K562 (cell line): ENCODE data around the gene DSE. TPM values are rescaled to one million over a fixed set of nuclear protein-coding genes. Genes with fewer than 3 reads are reported as not detected.

Experiments used
- ARID1B ChIP-seq: fragments of 450-650 bp; IDR thresholded peaks from 2 replicates; pipeline ENCODE4 v1.6.1; 2016; ENCODE audit warnings: antibody characterized with exemption, mild to moderate bottlenecking, inconsistent platforms
- BDP1 ChIP-seq: IDR thresholded peaks from 3 replicates; pipeline ENCODE4 v1.6.1; 2011; ENCODE audit not compliant: insufficient read length, insufficient read depth
- CBX1 ChIP-seq: sonication (generic); IDR thresholded peaks from 2 replicates; pipeline ENCODE4 v1.6.1; 2016; ENCODE audit warnings: antibody characterized with exemption, low read depth, mild to moderate bottlenecking
- EP400 ChIP-seq: fragments of 450-650 bp; IDR thresholded peaks from 2 replicates; pipeline ENCODE4 v1.6.1; 2017; ENCODE audit warnings: antibody characterized with exemption, mild to moderate bottlenecking, moderate library complexity
- ETV6 ChIP-seq, 3 experiments: fragments of 150-350 bp in 1 of 3; sonication (generic) in 1 of 3; formaldehyde crosslinking in 1 of 3; IDR thresholded peaks; 2 replicates each; pipeline versions ENCODE4 v1.6.1 to v1.8.0; 2014 to 2022; ENCODE audit warnings: borderline replicate concordance in 2 of 3, low read depth in 2 of 3, antibody characterized with exemption in 1 of 3, low read length in 1 of 3, mild to moderate bottlenecking in 1 of 3, missing genetic modification reagents in 1 of 3
- GTF2F1 ChIP-seq: IDR thresholded peaks from 2 replicates; pipeline ENCODE4 v1.6.1; 2011; ENCODE audit warnings: low read depth, low read length, improper control_type of control experiment
- MTA3 ChIP-seq: fragments of 450-650 bp; formaldehyde crosslinking; IDR thresholded peaks from 2 replicates; pipeline ENCODE4 v1.6.1; 2017; ENCODE audit warnings: mild to moderate bottlenecking, borderline replicate concordance
- PHTF2 ChIP-seq: fragments of 250-450 bp; sonication (Bioruptor Pico); IDR thresholded peaks from 2 replicates; pipeline ENCODE4 v1.5.0; 2021; ENCODE audit warnings: mild to moderate bottlenecking
- SIN3A ChIP-seq, 2 experiments: fragments of 150-350 bp in 1 of 2; IDR thresholded peaks; 2 replicates each; pipeline ENCODE4 v1.6.1; 2011 to 2016; ENCODE audit warnings: borderline replicate concordance in 2 of 2, low read depth in 2 of 2, low read length in 2 of 2, mild to moderate bottlenecking in 2 of 2, moderate library complexity in 2 of 2; ENCODE audit not compliant: control insufficient read depth in 1 of 2
- SMARCC2 ChIP-seq: fragments of 450-650 bp; IDR thresholded peaks from 2 replicates; pipeline ENCODE4 v1.6.1; 2017; ENCODE audit warnings: antibody characterized with exemption, moderate library complexity, mild to moderate bottlenecking, low read depth
- ZNF274 ChIP-seq: IDR thresholded peaks from 2 replicates; pipeline ENCODE4 v1.6.1; 2011; ENCODE audit warnings: low read depth, mild to moderate bottlenecking, low read length, moderate library complexity, borderline replicate concordance
- polyA plus RNA-seq, 8 experiments: library from polyadenylated mRNA; depleted of rRNA in 4 of 8; stranded (reverse) in 5 of 8; unstranded in 3 of 8; fragments of >200 nt; fragmentation: Nextera tagmentation in 2 of 8; fragmentation: Illumina TruSeq in 1 of 8; extraction: Ambion mirVana in 2 of 8; extraction: Trizol in 1 of 8; gene quantifications; 2 replicates each; pipeline versions ENCODE4 v1.2.1 to v1.2.3, GENCODE V29; 2011 to 2014; ENCODE audit warnings: inconsistent platforms in 1 of 8, missing spikeins in 1 of 8
- total RNA-seq, 7 experiments: library from RNA; depleted of rRNA in 6 of 7; stranded (reverse); fragments of >200 nt in 6 of 7; fragmentation: Illumina TruSeq in 2 of 7; extraction: Trizol in 2 of 7; gene quantifications; 2 replicates each; pipeline versions ENCODE4 v1.2.1 to v1.2.3, GENCODE V29; 2011 to 2021; ENCODE audit warnings: low replicate concordance in 1 of 7
- TF ChIP-seq, protein P1 (sequence below), 2 experiments: fragments of 250-450 bp in 1 of 2; fragments of 450-650 bp in 1 of 2; sonication (Bioruptor Pico) in 1 of 2; IDR thresholded peaks; 2 replicates each; pipeline versions ENCODE4 v1.6.1 to v1.8.0; 2016 to 2021; ENCODE audit warnings: mild to moderate bottlenecking in 2 of 2, moderate library complexity in 2 of 2, missing compliant biosample characterization in 1 of 2, missing genetic modification characterization in 1 of 2
- TF ChIP-seq, protein P2 (sequence below): fragments of 250-450 bp; sonication (Bioruptor Pico); IDR thresholded peaks from 2 replicates; pipeline ENCODE4 v1.4.0; 2020
- TF ChIP-seq, protein P3 (sequence below): IDR thresholded peaks from 2 replicates; pipeline ENCODE4 v1.6.1; 2016; ENCODE audit warnings: missing genetic modification characterization, missing compliant biosample characterization
- TF ChIP-seq, protein P4 (sequence below), 3 experiments: IDR thresholded peaks in 2 of 3; conservative IDR thresholded peaks in 1 of 3; 2 replicates each; pipeline ENCODE4 v1.5.1; 2011 to 2012; ENCODE audit warnings: low read length in 3 of 3, mild to moderate bottlenecking in 3 of 3, control low read depth in 2 of 3, improper control_type of control experiment in 1 of 3, inconsistent platforms in 1 of 3, low read depth in 1 of 3, mixed read lengths in 1 of 3, moderate library complexity in 1 of 3; ENCODE audit not compliant: insufficient read depth in 2 of 3

The DSE gene
- total and polyA plus RNA-seq, 9 of the 15 experiments (the other 6 are each of a cell fraction or from before 2014, with no cell fraction given): 0.49 to 1.7 (median 0.79) TPM

DNA sequence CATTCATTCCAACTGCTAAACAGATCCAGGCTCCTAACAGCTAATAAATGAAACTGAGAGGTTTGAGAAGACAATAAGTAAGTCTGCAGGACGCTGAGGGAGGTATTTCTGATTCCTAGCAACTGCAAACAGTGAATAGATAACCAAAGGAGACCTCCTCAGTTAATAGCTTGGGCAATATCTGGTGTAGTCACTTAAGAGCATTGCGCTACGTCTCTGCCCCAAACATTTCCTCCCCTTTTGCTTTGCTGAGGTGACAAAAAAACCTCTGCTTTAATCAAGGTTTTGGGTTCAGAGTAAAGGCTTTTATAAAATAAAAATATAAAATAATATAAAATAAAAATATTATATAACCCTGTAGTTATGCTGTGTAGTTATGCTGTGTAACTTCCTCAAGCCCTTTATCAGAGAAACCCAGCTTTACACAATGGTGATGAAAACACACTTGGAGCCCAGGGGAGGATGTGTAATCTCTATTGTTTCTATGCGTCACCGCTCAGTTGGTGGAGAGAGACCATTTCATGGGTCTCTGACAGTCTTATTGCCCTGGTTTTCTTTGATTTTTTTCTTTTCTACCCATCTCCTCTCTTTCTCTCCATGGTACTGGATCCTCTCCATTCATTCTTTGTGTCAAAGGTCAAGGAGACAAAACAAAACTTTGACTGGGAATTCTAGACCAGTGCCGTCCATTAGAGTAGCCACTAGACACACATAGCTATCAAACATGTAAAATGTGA, 121.8 kb downstream of the DSE start (continued):
- TF ChIP-seq, protein P1, sequence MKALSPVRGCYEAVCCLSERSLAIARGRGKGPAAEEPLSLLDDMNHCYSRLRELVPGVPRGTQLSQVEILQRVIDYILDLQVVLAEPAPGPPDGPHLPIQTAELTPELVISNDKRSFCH (CRISPR knock-in tag; IDR thresholded peaks at IDR 0.05): no peak
- TF ChIP-seq, protein P1 (tag; IDR thresholded peaks at IDR 0.05): no peak
- no peak for TF ChIP-seq SIN3A (IDR thresholded peaks at IDR 0.05; ENCODE audit: borderline replicate concordance in 2 of 2, control insufficient read depth in 1 of 2, low read depth in 2 of 2, low read length in 2 of 2)
- no peak for TF ChIP-seq CBX1
- TF ChIP-seq ARID1B: peak; percentile 96
- TF ChIP-seq, protein P2, sequence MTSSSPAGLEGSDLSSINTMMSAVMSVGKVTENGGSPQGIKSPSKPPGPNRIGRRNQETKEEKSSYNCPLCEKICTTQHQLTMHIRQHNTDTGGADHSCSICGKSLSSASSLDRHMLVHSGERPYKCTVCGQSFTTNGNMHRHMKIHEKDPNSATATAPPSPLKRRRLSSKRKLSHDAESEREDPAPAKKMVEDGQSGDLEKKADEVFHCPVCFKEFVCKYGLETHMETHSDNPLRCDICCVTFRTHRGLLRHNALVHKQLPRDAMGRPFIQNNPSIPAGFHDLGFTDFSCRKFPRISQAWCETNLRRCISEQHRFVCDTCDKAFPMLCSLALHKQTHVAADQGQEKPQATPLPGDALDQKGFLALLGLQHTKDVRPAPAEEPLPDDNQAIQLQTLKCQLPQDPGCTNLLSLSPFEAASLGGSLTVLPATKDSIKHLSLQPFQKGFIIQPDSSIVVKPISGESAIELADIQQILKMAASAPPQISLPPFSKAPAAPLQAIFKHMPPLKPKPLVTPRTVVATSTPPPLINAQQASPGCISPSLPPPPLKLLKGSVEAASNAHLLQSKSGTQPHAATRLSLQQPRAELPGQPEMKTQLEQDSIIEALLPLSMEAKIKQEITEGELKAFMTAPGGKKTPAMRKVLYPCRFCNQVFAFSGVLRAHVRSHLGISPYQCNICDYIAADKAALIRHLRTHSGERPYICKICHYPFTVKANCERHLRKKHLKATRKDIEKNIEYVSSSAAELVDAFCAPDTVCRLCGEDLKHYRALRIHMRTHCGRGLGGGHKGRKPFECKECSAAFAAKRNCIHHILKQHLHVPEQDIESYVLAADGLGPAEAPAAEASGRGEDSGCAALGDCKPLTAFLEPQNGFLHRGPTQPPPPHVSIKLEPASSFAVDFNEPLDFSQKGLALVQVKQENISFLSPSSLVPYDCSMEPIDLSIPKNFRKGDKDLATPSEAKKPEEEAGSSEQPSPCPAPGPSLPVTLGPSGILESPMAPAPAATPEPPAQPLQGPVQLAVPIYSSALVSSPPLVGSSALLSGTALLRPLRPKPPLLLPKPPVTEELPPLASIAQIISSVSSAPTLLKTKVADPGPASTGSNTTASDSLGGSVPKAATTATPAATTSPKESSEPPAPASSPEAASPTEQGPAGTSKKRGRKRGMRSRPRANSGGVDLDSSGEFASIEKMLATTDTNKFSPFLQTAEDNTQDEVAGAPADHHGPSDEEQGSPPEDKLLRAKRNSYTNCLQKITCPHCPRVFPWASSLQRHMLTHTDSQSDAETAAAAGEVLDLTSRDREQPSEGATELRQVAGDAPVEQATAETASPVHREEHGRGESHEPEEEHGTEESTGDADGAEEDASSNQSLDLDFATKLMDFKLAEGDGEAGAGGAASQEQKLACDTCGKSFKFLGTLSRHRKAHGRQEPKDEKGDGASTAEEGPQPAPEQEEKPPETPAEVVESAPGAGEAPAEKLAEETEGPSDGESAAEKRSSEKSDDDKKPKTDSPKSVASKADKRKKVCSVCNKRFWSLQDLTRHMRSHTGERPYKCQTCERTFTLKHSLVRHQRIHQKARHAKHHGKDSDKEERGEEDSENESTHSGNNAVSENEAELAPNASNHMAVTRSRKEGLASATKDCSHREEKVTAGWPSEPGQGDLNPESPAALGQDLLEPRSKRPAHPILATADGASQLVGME: no peak
- TF ChIP-seq PHTF2 (CRISPR knock-in tag): no peak
- TF ChIP-seq GTF2F1: no peak
- TF ChIP-seq ZNF274: no peak
- TF ChIP-seq SMARCC2: peak; percentile 91
- TF ChIP-seq, protein P3, sequence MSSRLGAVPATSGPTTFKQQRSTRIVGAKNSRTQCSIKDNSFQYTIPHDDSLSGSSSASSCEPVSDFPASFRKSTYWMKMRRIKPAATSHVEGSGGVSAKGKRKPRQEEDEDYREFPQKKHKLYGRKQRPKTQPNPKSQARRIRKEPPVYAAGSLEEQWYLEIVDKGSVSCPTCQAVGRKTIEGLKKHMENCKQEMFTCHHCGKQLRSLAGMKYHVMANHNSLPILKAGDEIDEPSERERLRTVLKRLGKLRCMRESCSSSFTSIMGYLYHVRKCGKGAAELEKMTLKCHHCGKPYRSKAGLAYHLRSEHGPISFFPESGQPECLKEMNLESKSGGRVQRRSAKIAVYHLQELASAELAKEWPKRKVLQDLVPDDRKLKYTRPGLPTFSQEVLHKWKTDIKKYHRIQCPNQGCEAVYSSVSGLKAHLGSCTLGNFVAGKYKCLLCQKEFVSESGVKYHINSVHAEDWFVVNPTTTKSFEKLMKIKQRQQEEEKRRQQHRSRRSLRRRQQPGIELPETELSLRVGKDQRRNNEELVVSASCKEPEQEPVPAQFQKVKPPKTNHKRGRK (tag): no peak
- peak; percentile 27; the same call in 1 of the 2 replicates for TF ChIP-seq EP400
- TF ChIP-seq, protein P4, sequence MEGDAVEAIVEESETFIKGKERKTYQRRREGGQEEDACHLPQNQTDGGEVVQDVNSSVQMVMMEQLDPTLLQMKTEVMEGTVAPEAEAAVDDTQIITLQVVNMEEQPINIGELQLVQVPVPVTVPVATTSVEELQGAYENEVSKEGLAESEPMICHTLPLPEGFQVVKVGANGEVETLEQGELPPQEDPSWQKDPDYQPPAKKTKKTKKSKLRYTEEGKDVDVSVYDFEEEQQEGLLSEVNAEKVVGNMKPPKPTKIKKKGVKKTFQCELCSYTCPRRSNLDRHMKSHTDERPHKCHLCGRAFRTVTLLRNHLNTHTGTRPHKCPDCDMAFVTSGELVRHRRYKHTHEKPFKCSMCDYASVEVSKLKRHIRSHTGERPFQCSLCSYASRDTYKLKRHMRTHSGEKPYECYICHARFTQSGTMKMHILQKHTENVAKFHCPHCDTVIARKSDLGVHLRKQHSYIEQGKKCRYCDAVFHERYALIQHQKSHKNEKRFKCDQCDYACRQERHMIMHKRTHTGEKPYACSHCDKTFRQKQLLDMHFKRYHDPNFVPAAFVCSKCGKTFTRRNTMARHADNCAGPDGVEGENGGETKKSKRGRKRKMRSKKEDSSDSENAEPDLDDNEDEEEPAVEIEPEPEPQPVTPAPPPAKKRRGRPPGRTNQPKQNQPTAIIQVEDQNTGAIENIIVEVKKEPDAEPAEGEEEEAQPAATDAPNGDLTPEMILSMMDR (IDR thresholded peaks at IDR 0.05 in 2 of 3, conservative IDR thresholded peaks at IDR 0.05 in 1 of 3; ENCODE audit: insufficient read depth in 2 of 3, low read depth in 1 of 3, low read length in 3 of 3): no peak
- no peak for TF ChIP-seq MTA3
- TF ChIP-seq ETV6 (IDR thresholded peaks at IDR 0.05; ENCODE audit: borderline replicate concordance in 1 of 2, low read depth in 2 of 2, low read length in 1 of 2): no peak
- TF ChIP-seq ETV6 (CRISPR knock-in tag; IDR thresholded peaks at IDR 0.05; ENCODE audit: borderline replicate concordance): no peak
- TF ChIP-seq BDP1: no peak
